Hypothalamus (tissue), 51 donors: ENCODE data around the gene ZCRB1.
"Not testable (repeated sequence)": the region's sequence is repeated elsewhere in the genome, so short reads cannot be mapped to it uniquely, and the experiment has no call there.

Experiments
- DNase-seq, 51 donors: peaks; one replicate each; lab custom pipeline; 2025; lab: John Stamatoyannopoulos, UW

Gene ZCRB1

GRCh38 chr12:42332301-42333285 is 6.7 kb upstream of the ZCRB1 start:
- peak in 3 of 51 donors; percentile 8 to 56 (median 33) for DNase-seq

DNA sequence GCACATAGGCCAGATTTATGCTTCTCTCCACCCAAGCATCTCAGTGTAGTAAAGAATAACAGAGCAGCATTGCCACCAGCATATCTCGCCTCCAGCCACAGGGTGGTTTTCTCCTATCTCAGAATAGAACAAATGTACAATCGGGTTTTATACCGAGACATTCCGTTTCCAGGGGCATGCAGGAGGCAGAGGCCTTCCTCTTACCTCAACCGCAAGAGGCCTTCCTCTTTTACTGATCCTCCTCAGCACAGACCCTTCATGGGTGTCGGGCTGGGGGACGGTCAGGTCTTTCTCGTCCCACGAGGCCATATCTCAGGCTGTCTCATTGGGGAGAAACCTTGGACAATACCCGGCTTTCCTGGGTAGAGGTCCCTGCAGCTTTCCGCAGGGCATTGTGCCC is 4.2 kb upstream of the ZCRB1 start:
- not testable (repeated sequence) for DNase-seq

- no peak for DNase-seq
Observed at GRCh38 chr12:42327227-42327590, 1.3 kb upstream of the ZCRB1 start.

- peak in 6 of 51 donors; percentile 0 to 45 (median 6) for DNase-seq
Observed at GRCh38 chr12:42326541-42327226, 790 bp upstream of the ZCRB1 start.

DNA sequence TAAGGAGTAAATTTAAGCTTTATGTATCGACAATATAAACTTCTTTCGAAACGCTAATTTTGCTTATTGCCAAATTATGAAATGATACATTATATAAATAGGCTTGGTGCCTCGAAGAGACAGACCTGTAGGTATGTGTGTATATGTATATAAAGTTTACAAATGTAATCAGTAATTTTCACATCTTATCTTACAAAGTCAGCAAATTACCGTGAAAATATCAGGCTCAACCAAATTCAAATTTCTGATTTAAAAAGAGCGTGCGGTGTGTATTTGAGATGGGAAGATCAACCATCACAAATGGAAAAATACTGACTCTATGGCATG is 605 bp downstream of the ZCRB1 start:
- DNase-seq: no peak

DNA sequence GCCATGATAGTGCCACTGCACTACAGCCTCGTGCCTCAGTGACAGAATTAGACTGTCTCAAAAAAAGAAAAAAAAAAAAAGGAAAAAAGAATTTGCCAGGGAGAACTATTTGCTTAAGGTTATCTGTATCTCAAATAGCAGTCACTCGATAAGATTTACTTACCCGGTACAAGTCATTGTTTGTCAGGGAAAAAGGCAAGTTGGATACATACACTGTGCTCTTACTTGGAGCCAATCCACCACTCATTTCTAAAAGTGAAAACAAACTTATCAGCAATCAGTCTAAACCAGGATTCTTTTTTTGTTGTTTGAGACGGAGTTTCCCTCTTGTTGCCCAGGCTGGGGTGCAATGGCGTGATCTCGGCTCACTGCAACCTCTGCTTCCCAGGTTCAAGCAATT is 2.0 kb downstream of the ZCRB1 start:
- DNase-seq: no peak

DNA sequence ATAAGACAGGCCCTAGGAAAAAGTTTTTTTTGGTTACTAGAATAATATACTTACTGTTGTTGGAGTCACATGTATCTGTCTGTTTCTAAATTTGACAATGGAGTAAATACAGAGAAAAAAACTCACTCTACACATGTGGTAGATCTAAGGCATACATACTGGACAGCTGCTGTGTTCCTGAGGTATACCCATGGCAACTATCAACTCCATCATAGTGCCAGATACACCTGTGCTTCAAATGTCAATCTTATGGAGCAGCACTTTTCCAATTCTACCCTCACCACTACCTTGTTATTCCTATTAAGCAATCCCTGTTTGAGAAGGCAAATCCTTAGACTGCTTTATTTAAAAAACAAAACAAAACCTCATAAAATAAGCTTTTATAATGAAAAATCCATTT is 3.3 kb downstream of the ZCRB1 start:
- no peak for DNase-seq

- no peak for DNase-seq
Observed at GRCh38 chr12:42320796-42321195, 5.1 kb downstream of the ZCRB1 start.

DNA sequence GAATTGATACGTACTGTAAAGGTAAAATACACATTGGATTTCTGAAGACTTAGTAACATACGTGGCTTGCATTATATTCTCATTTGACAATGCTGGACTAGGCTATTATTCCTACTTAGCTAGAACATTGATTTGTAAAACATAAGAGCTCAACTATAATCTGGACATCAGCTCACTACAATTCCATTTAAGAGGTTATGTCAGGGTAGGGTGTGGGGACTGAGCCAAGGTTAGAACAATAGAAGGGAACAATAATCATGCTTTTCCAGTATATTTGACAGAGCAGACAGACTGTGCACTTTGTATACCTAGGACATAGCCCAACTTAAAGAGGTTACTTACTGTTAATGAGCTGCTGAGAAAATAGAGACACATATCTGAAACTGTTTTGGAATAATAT is 10.8 kb downstream of the ZCRB1 start:
- DNase-seq: no peak

- no peak for DNase-seq
Observed at GRCh38 chr12:42309996-42310395, 15.9 kb downstream of the ZCRB1 start.

- DNase-seq: no peak
Observed at GRCh38 chr12:42308390-42308789, 17.5 kb downstream of the ZCRB1 start.

- no peak for DNase-seq
Observed at GRCh38 chr12:42306297-42306696, 19.6 kb downstream of the ZCRB1 start.

GRCh38 chr12:42299392-42300308 is 26.2 kb downstream of the ZCRB1 start:
- peak in 1 of 51 donors; percentile 7 for DNase-seq

DNA sequence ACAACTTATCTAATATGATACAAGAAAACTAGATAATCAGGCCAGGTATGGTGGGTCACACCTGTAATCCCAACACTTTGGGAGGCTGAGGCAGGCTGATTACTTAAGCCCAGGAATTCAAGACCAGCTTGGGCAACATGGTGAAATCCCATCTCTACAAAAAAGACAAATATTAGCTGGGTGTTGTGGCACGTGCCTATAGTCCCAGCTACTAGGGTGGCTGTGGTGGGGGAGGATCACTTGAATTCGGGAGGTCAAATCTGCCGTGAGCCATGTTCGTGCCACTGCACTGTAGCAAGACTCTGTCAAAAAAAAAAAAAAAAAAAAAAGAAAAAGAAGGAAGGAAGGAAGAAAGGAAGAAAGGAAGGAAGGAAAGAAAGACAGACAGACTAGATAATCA is 27.0 kb downstream of the ZCRB1 start:
- DNase-seq: no peak

- no peak for DNase-seq
Observed at GRCh38 chr12:42296503-42297109, 29.3 kb downstream of the ZCRB1 start.

GRCh38 chr12:42291680-42292079 is 34.2 kb downstream of the ZCRB1 start:
- no peak for DNase-seq

DNA sequence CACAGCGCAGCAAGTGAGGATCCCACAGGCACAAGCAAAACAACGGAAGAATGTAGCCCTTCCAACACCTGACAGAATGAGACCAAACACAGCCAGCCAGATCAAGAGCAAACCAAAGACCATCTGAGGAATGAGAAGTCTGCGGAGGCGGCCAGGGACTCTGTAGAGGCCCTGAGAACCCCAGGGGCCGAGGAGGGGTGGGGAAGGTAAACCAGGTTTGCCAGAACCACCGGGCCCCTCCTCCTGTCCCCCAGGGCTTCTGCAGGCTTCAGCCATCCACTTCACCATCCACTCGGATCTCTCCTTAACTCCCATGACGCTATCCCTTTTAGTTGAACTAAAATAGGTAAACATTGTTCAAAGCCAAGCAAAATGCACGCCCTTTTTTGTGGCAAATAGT is 37.4 kb downstream of the ZCRB1 start:
- DNase-seq: no peak

DNA sequence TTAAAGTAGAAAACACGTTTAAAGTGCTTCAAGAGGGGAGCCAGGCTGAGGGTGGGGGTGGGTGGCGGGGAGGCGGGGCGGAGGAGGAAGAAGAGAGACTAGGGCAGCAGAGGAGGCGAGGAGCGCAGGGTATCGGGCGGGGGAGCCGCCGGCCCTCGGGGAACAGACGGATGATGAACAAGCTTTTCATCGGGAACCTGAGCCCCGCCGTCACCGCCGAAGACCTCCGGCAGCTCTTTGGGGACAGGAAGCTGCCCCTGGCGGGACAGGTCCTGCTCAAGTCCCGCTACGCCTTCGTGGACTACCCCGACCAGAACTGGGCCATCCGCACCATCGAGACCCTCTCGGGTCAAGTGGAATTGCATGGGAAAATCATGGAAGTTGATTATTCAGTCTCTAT is 39.2 kb downstream of the ZCRB1 start:
- DNase-seq: no peak

DNA sequence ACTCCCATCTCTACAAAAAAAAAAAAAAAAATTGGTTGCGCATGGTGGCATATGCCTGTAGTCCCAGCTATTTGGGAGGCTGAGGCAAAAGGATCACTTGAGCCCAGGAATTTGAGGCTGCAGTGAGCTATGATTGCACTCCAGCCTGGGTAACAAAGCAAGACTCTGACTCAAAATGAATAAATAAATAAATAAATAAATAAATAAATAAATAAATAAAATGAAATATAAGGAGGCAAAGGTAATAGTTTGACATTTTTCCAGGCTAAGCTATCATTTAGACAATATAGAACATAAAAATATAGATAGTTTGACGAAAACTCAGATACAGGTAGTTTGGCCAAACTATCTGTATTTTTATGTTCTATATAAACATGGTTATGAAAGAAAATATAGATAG is 40.5 kb downstream of the ZCRB1 start:
- no peak for DNase-seq

DNA sequence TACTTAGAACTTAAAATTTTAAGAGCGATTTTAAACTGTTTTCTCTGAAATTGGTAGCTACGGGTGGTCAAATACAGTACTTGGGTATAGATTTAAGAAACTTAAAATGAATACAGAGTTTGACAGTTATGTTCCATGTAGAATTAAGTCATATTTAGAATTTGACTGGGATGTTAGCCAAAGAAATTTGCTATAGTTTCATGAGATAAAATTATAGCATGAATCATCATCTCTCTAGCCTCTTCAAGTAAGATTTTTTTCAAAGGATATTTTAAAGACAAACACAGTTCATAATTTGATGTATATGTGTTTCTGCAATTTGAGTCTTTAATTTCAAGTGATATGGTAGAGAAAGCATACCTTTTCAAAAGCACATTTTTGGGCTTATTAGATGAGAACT is 41.0 kb downstream of the ZCRB1 start:
- no peak for DNase-seq

DNA sequence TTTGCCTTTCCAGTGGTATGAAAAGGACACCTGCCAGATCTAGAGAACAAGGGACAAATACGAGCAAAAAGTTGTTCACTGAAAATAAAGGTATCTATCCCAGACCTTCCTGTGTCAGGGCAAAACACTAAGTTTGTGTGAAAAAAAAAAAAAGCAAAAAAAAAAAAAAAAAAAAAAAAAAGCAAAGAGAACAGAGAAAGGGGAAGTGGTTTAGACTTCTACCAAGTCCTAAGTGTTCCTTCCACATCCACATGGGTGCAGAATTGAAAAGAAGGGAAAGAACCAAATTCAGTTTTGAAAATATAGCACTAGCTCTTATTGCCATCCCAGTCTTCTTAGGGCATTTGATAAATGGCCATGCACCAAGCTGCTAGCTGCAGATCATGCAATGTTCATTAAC is 41.7 kb downstream of the ZCRB1 start:
- no peak for DNase-seq
